ENCODE data around the gene SRRM4. TPM values are rescaled to one million over a fixed set of nuclear protein-coding genes. Genes with fewer than 3 reads are reported as not detected.

SRRM4 gene
- total and polyA plus RNA-seq, 2 experiments from 2014 or later: 0.53 to 0.63 TPM

DNA sequence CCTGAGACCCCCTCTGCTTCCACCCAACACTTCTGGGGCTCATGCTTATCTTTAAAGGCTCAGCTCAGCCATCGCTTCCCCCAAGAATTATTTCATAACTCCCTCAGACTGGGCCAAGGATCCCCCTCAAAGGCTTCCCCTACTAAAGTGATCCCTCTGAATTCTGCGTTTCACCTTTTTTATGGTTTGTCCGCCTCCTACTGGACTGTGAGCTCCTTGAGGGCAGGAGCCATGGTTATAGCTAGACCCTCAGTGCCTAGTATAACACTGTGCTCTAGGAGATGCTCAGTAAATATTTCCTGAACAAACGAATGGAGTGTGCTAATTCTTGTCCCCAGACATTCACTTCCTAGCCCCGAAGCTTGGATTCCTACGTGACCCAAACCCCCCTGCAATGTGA is 20.5 kb upstream of the SRRM4 start:
- Histone ChIP-seq H3K27me3 (ENCODE audit: insufficient read depth) (no peaks in the 10 kb centered on the region), H3K4me3 (no peak overlapping the region), H3K4me1 (ENCODE audit: insufficient read depth) (peaks cover 10% of the 10 kb centered on the region; the same call in 1 of the 2 replicates), H3K4me2 (no peak overlapping the region), H3K36me3 (ENCODE audit: insufficient read depth) (no peaks in the 10 kb centered on the region), H3F3A (replicated peaks; ENCODE audit: low read depth) (no peaks in the 10 kb centered on the region), H2AFZ (no peak overlapping the region), H3K27ac (ENCODE audit: low read depth) (no peak overlapping the region), H3K9me2 (ENCODE audit: insufficient read depth) (no peaks in the 10 kb centered on the region), H4K20me1 (replicated peaks; ENCODE audit: insufficient read depth) (no peaks in the 10 kb centered on the region), H3K79me2 (replicated peaks; ENCODE audit: insufficient read depth) (no peaks in the 10 kb centered on the region)
- H3K36me3 Mint-ChIP-seq (ENCODE audit: low read depth): no peaks in the 10 kb centered on the region
- no peak overlapping the region for H3K4me3 Mint-ChIP-seq
- TF ChIP-seq, protein P1, sequence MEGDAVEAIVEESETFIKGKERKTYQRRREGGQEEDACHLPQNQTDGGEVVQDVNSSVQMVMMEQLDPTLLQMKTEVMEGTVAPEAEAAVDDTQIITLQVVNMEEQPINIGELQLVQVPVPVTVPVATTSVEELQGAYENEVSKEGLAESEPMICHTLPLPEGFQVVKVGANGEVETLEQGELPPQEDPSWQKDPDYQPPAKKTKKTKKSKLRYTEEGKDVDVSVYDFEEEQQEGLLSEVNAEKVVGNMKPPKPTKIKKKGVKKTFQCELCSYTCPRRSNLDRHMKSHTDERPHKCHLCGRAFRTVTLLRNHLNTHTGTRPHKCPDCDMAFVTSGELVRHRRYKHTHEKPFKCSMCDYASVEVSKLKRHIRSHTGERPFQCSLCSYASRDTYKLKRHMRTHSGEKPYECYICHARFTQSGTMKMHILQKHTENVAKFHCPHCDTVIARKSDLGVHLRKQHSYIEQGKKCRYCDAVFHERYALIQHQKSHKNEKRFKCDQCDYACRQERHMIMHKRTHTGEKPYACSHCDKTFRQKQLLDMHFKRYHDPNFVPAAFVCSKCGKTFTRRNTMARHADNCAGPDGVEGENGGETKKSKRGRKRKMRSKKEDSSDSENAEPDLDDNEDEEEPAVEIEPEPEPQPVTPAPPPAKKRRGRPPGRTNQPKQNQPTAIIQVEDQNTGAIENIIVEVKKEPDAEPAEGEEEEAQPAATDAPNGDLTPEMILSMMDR (conservative IDR thresholded peaks at IDR 0.05; ENCODE audit: low read depth in 2 of 2): peak; percentile 36 to 56
- TF ChIP-seq EZH2phosphoT487 (IDR thresholded peaks at IDR 0.05; ENCODE audit: unreplicated experiment): no peak
- H3K27me3 Mint-ChIP-seq (ENCODE audit: insufficient read depth, low read depth, poor library complexity): peaks cover 4% of the 10 kb centered on the region
- H3K9me3 Mint-ChIP-seq: peaks cover 10% of the 10 kb centered on the region
- H3K4me1 Mint-ChIP-seq: peaks cover 6% of the 10 kb centered on the region; the same call in 2 of the 3 replicates
- peak; percentile 6 for DNase-seq (ENCODE audit: low spot score)
- no peak for ATAC-seq
- H3K27ac Mint-ChIP-seq: no peak overlapping the region

DNA sequence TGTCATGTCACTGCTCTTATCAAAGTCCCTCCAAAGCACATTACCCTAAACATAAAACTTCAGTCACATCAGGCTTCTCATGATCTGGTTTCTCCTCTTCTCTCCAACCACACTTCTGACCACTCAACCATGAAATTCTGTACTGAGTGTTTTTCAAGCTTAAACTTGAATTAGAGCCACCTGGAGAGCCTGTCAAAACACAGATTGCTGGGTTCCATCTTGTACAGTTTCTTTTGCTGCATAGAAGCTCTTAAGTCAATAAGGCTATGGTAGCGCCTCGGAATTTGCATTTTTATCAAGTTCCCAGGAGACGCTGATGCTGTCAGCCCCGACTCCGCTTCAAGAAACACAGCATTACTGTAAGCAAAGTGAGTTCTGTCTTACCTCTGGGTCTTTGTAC is 16.4 kb upstream of the SRRM4 start:
- ATAC-seq: no peak

More for the DNA sequence above, 16.4 kb upstream of the SRRM4 start:
- Mint-ChIP-seq H3K9me3 (peaks cover 10% of the 10 kb centered on the region), H3K4me3 (no peak overlapping the region), H3K27me3 (ENCODE audit: insufficient read depth, low read depth, poor library complexity) (peaks cover 4% of the 10 kb centered on the region), H3K4me1 (no peaks in the 10 kb centered on the region; the same call in 2 of the 3 replicates), H3K36me3 (ENCODE audit: low read depth) (no peaks in the 10 kb centered on the region), H3K27ac (no peak overlapping the region)
- H3F3A ChIP-seq (replicated peaks; ENCODE audit: low read depth): no peaks in the 10 kb centered on the region
- DNase-seq (ENCODE audit: low spot score): no peak
- no peaks in the 10 kb centered on the region for H4K20me1 ChIP-seq (replicated peaks; ENCODE audit: insufficient read depth)
- H3K79me2 ChIP-seq (replicated peaks; ENCODE audit: insufficient read depth): no peaks in the 10 kb centered on the region
- no peak overlapping the region for H2AFZ ChIP-seq
- no peak overlapping the region for H3K27ac ChIP-seq (ENCODE audit: low read depth)
- H3K4me1 ChIP-seq (ENCODE audit: insufficient read depth): no peaks in the 10 kb centered on the region
- TF ChIP-seq POLR2AphosphoS5 (IDR thresholded peaks at IDR 0.05; ENCODE audit: low read depth) (no peak), JUNB (IDR thresholded peaks at IDR 0.05; ENCODE audit: unreplicated experiment) (no peak), ZNF114 (CRISPR knock-in tag; IDR thresholded peaks at IDR 0.05) (no peak), ZNF331 (CRISPR knock-in tag; IDR thresholded peaks at IDR 0.05; ENCODE audit: low read depth) (no peak), EZH2phosphoT487 (IDR thresholded peaks at IDR 0.05; ENCODE audit: unreplicated experiment) (no peak), STAT1 (IDR thresholded peaks at IDR 0.05; ENCODE audit: unreplicated experiment) (no peak), CREB1 (CRISPR knock-in tag; IDR thresholded peaks at IDR 0.05; ENCODE audit: low read depth) (no peak), EZH2 (IDR thresholded peaks at IDR 0.05; ENCODE audit: low read depth, unreplicated experiment) (no peak)
- TF ChIP-seq, protein P1 (conservative IDR thresholded peaks at IDR 0.05; ENCODE audit: low read depth in 2 of 2): no peak
- TF ChIP-seq, protein P2, sequence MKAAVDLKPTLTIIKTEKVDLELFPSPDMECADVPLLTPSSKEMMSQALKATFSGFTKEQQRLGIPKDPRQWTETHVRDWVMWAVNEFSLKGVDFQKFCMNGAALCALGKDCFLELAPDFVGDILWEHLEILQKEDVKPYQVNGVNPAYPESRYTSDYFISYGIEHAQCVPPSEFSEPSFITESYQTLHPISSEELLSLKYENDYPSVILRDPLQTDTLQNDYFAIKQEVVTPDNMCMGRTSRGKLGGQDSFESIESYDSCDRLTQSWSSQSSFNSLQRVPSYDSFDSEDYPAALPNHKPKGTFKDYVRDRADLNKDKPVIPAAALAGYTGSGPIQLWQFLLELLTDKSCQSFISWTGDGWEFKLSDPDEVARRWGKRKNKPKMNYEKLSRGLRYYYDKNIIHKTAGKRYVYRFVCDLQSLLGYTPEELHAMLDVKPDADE (IDR thresholded peaks at IDR 0.05): no peak
- no peaks in the 10 kb centered on the region for H3K9me2 ChIP-seq (ENCODE audit: insufficient read depth)
- H3K27me3 ChIP-seq (ENCODE audit: insufficient read depth): no peaks in the 10 kb centered on the region
- 0 out of 2 replicates have a peak, but pooled peaks cover 3% of the 10 kb centered on the region for H3K36me3 ChIP-seq (ENCODE audit: insufficient read depth)
- H3K4me3 ChIP-seq: no peak overlapping the region
- no peak overlapping the region for H3K4me2 ChIP-seq
